ENCODE measurements around the gene TAGLN.
A peak's percentile ranks its signal among the peaks of the same experiment; 100 is the strongest.

The TAGLN gene

GRCh38 chr11:117230999-117231841 is 32.0 kb downstream of the TAGLN start:
- no peak for DNase-seq (ENCODE audit: low spot score)

GRCh38 chr11:117231842-117232091 is 32.6 kb downstream of the TAGLN start, which contains the start of gene PCSK7:
Gene PCSK7 (minus strand): TSS chr11:117232073. CDS start chr11:117229844, 2,229 bp downstream.
- no peak for DNase-seq (ENCODE audit: low spot score)

GRCh38 chr11:117232092-117232878 is 33.1 kb downstream of the TAGLN start, which contains the start of gene RNF214:
Gene RNF214 (plus strand): TSS chr11:117232671. CDS start chr11:117234273, 1,602 bp downstream.
- peak; percentile 98 for DNase-seq (ENCODE audit: low spot score)

DNA sequence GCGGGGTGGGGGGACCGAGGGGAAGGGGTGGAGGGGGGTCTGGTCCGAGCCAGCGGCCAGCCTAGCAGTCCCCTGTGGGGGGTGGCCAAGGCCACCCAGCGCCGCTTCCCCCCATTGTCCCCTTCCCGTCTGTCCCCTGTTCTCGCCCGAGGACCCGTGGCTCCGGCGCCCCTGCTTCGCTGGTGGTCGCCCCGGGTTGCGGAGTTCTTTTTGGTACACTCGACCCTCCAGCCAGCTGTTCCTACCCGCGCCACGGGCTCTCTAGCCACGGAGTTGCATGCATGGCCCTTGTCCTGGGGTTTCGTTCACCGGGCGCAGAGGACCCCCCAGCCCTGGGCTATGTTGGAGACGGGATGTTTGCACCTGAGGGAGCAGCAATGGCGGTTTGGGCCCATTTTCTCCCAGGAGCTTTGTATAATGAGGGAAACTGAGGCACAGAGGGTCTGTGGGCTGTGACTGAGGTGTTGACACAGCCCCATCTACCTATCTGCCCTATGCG is 33.8 kb downstream of the TAGLN start:
- DNase-seq (ENCODE audit: low spot score): peak; percentile 71

GRCh38 chr11:117238221-117238620 is 39.1 kb downstream of the TAGLN start:
- no peak for DNase-seq (ENCODE audit: low spot score)

DNA sequence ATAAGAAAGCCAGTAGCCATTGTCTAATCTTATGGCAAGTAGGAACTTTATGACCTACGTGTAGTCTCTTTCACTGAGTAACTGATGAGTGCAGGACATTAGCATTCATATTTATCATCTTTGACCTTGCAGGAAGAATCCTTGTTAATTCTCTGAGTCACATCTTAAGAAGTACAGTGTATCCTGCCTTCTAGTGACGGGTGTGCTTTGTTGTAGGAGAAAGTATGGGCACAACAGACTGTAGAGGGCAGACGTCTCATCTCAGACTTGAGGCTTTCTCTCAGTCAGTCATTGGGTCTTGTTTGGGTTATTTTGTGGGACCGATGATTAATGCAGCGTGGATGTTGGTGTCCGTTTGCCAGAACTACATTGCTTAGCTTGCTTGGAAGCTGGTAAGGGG is 40.1 kb downstream of the TAGLN start:
- no peak for DNase-seq (ENCODE audit: low spot score)

- no peak for DNase-seq (ENCODE audit: low spot score)
Measured at GRCh38 chr11:117248341-117248740, 49.2 kb downstream of the TAGLN start.

DNA sequence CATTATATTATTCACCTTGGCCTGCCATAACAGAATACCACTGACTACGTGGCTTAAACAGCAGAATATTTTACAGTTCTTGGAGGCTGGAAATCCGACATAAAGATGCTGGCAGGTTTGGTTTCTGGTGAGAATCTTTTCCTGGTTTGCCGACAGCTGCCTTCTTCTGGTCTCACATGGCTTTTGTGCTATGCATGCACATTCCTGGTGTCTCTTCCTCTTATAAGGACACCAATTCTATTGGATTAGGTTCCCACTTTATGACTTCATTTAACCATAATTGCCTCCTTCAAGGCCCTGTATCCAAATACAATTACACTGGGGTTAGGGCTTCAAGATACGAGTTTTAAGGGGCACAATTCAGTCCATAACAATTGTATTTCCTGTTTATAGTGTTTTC is 50.4 kb downstream of the TAGLN start:
- no peak for DNase-seq (ENCODE audit: low spot score)

- no peak for DNase-seq (ENCODE audit: low spot score)
Measured at GRCh38 chr11:117251506-117251905, 52.3 kb downstream of the TAGLN start.

GRCh38 chr11:117255966-117256365 is 56.8 kb downstream of the TAGLN start:
- DNase-seq (ENCODE audit: low spot score): no peak

- DNase-seq (ENCODE audit: low spot score): no peak
Measured at GRCh38 chr11:117256573-117256972, 57.4 kb downstream of the TAGLN start.
